ENCODE data around the gene SLC35F5.

GRCh38 chr2:113769555-113769954 lies 13.1 kb upstream of the SLC35F5 start:
- TF ChIP-seq RAD21 (IDR thresholded peaks at IDR 0.05; ENCODE audit: low read length) (no peak), CTCF (conservative IDR thresholded peaks at IDR 0.05; ENCODE audit: low read depth, low read length) (no peak), POLR2A (IDR thresholded peaks at IDR 0.05; ENCODE audit: low read depth, low read length) (no peak), MAZ (IDR thresholded peaks at IDR 0.05; ENCODE audit: borderline replicate concordance, low read depth, low read length) (no peak), RFX5 (IDR thresholded peaks at IDR 0.05; ENCODE audit: low read depth, low read length) (no peak), RCOR1 (IDR thresholded peaks at IDR 0.05; ENCODE audit: insufficient replicate concordance, low read length) (no peak), FOS (IDR thresholded peaks at IDR 0.05; ENCODE audit: low read depth, low read length) (no peak), CEBPB (IDR thresholded peaks at IDR 0.05; ENCODE audit: low read depth, low read length) (no peak)
